Esophagus squamous epithelium (tissue), 4 donors: Measurements from ENCODE around the gene UAP1.

ENCODE experiments used
- CTCF ChIP-seq, 6 experiments: fragments of 450-650 bp in 4 of 6; fragments of 200-600 bp in 2 of 6; sonication (generic) in 2 of 6; IDR thresholded peaks; one replicate each; pipeline ENCODE4 v1.5.1; 2016 to 2019; ENCODE audit warnings: antibody characterized with exemption in 6 of 6, mild to moderate bottlenecking in 4 of 6, moderate library complexity in 4 of 6
- POLR2A ChIP-seq, 4 donors: fragments of 450-650 bp; IDR thresholded peaks; one replicate each; pipeline ENCODE4 v1.6.1; 2017; ENCODE audit warnings: antibody characterized with exemption in 4 of 4, mild to moderate bottlenecking in 4 of 4, moderate library complexity in 3 of 4

GRCh38 chr1:162562470-162562828, 927 bp downstream of the UAP1 start:
- TF ChIP-seq POLR2A (IDR thresholded peaks at IDR 0.05), result no peak
- no peak for TF ChIP-seq CTCF (IDR thresholded peaks at IDR 0.05)
